Stimulated activated CD4-positive, alpha-beta T cell treated with anti-CD3 and anti-CD28 coated beads, Interleukin-15, amount 100 ng/mL, for 1 hour (primary cell): ENCODE measurements around the gene SHANK2.

Source experiments
- DNase-seq, 2 donors: peaks; one replicate each; pipeline ENCODE4 v3.0.0-alpha.2; 2020; ENCODE audit warnings: low read depth in 1 of 2, low spot score in 1 of 2

The SHANK2 gene

DNA sequence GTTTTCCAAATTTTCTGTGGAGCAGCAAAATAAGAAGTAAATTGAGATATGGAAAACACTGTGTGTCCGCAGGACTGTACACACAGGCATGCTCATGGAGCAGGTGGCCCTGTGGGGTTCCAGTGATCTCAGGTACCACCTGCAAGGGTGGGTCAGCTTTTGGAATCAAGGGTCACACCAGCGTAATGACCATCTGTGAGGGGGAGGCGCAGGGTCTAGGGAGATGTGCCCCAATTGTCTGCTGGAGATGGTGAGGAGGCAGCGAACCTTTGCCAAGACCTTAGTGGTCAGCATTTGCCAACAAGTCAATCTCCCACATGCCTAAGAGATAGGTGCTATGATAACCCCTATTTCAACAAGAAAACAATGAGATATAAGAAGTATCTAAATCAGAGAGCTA lies 49.4 kb downstream of the SHANK2 start:
- no peak for DNase-seq

DNA sequence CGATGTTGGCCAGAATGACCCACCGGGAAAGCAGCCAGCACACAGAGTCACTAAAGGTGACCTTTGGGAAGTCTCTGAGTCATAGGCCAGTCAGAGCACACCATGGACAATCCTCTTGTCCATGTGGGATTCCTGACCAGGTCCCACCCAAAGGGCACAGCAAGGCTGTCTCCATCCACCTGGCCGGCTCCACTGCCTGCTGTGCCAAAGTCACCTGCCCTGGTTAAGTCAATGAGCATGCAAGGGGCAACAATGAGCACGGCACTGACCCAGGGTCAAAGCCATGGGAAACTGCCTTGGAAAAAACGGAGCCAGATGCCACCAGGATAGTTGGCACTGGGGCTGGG lies 49.8 kb downstream of the SHANK2 start:
- DNase-seq: no peak
